ENCODE measurements around the gene ZNF500. TPM values are rescaled to one million over a fixed set of nuclear protein-coding genes. Genes with fewer than 3 reads are reported as not detected.

ZNF500 gene
- total RNA-seq, 6 experiments from 2014 or later: 4.5 to 6.6 (median 5.8) TPM

DNA sequence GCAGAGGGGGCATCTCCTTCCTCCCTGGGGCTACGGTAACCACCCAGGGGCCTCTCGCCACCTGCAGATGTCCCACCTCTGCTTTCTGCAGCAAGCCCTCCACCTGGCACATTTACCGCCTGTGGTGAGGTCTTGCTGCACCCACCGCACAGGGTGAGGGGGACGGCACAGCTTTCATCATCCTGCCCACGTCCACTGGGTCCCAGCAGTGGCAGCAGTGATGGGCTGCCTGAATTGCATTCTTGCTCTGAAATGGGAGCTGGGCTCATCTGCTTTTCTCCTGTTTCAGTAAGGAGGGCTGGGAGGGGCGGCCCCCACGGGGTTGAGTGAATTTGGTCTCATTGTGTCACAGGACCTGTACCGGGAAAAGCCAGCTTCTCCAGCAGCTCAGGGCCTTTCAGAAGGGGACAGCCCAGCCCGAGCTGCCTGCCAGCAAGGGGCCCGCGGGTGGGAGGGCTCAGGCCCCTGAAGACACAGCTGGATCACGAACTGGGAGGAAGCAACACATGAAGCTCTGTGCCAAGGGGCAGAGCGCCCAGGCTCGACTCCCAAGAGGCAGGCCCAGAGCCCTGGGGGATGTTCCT is 19.9 kb downstream of the ZNF500 start:
- Histone ChIP-seq H3K36me3 (peaks cover 0 to 13% (median 4%) of the 10 kb centered on the region in 4 donors), H3K27ac (no peak overlapping the region), H3K9me3 (no peaks in the 10 kb centered on the region), H3K4me1 (no peaks in the 10 kb centered on the region), H3K4me3 (no peak overlapping the region), H3K27me3 (no peaks in the 10 kb centered on the region)
- no peak for DNase-seq
- TF ChIP-seq POLR2A (IDR thresholded peaks at IDR 0.05): no peak
- TF ChIP-seq, protein P1, sequence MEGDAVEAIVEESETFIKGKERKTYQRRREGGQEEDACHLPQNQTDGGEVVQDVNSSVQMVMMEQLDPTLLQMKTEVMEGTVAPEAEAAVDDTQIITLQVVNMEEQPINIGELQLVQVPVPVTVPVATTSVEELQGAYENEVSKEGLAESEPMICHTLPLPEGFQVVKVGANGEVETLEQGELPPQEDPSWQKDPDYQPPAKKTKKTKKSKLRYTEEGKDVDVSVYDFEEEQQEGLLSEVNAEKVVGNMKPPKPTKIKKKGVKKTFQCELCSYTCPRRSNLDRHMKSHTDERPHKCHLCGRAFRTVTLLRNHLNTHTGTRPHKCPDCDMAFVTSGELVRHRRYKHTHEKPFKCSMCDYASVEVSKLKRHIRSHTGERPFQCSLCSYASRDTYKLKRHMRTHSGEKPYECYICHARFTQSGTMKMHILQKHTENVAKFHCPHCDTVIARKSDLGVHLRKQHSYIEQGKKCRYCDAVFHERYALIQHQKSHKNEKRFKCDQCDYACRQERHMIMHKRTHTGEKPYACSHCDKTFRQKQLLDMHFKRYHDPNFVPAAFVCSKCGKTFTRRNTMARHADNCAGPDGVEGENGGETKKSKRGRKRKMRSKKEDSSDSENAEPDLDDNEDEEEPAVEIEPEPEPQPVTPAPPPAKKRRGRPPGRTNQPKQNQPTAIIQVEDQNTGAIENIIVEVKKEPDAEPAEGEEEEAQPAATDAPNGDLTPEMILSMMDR (IDR thresholded peaks at IDR 0.05): no peak
- intact Hi-C loops (cut with DNase I): no loop called here
- WGBS (ENCODE audit: insufficient coverage, low coverage, low lambda C conversion rate, missing lambda C conversion rate): no CpG with 5 or more reads among the region's 15 CpGs
- peak in 1 of 4 donors; percentile 12 for ATAC-seq

DNA sequence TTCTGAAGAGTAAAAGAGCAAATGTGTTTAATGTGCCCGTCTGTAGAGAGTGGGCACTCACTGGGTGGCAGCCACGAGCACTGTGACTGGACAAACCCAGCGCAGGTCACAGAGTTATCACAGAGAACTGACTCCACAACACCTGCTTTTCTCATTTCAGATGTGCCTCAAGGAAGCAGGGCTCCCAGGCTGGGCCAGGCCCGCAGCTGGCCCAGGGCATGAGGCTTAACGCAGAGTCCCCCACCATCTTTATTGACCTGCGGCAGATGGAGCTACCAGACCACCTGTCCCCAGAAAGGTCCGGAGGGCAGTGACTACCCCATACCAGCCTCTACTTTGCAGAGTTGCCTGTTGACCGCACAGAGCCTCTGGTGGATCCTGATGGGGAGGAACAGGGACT is 20.7 kb downstream of the ZNF500 start:
- no peak for DNase-seq
- Histone ChIP-seq H3K27ac (no peak overlapping the region), H3K4me1 (no peaks in the 10 kb centered on the region), H3K9me3 (no peaks in the 10 kb centered on the region), H3K27me3 (no peaks in the 10 kb centered on the region), H3K36me3 (peaks cover 0 to 6% (median 0%) of the 10 kb centered on the region in 4 donors), H3K4me3 (no peak overlapping the region)
- ATAC-seq: no peak
- WGBS (ENCODE audit: insufficient coverage, low coverage, low lambda C conversion rate, missing lambda C conversion rate): 82% methylated on average over 2 of the region's 8 CpGs
- intact Hi-C loops (cut with DNase I): no loop called here
- no peak for TF ChIP-seq POLR2A (IDR thresholded peaks at IDR 0.05)
- TF ChIP-seq, protein P1 (IDR thresholded peaks at IDR 0.05): no peak

DNA sequence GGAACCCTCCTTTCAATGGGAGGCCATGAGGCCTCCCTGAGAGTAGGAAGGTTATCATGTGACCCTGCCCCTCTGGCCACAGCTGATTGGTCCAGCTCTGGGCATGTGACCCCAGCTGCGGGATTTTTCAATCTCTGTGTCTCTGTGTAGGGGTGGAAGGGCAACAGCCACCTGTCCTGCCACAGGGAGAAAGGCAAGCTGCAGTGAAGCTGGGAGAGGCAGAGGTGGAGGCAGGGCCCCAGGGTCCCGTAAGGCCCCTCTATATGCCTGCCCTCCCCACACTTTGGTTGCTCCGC is 21.7 kb downstream of the ZNF500 start:
- Histone ChIP-seq H3K4me1 (no peaks in the 10 kb centered on the region), H3K4me3 (no peak overlapping the region), H3K36me3 (no peaks in the 10 kb centered on the region), H3K27me3 (no peaks in the 10 kb centered on the region), H3K27ac (no peak overlapping the region), H3K9me3 (no peaks in the 10 kb centered on the region)
- no CpG with 5 or more reads among the region's 3 CpGs for WGBS (ENCODE audit: insufficient coverage, low coverage, low lambda C conversion rate, missing lambda C conversion rate)
- no peak for TF ChIP-seq POLR2A (IDR thresholded peaks at IDR 0.05)
- TF ChIP-seq, protein P1 (IDR thresholded peaks at IDR 0.05): no peak
- DNase-seq: no peak
- intact Hi-C loops (cut with DNase I): no loop called here
- ATAC-seq: no peak

DNA sequence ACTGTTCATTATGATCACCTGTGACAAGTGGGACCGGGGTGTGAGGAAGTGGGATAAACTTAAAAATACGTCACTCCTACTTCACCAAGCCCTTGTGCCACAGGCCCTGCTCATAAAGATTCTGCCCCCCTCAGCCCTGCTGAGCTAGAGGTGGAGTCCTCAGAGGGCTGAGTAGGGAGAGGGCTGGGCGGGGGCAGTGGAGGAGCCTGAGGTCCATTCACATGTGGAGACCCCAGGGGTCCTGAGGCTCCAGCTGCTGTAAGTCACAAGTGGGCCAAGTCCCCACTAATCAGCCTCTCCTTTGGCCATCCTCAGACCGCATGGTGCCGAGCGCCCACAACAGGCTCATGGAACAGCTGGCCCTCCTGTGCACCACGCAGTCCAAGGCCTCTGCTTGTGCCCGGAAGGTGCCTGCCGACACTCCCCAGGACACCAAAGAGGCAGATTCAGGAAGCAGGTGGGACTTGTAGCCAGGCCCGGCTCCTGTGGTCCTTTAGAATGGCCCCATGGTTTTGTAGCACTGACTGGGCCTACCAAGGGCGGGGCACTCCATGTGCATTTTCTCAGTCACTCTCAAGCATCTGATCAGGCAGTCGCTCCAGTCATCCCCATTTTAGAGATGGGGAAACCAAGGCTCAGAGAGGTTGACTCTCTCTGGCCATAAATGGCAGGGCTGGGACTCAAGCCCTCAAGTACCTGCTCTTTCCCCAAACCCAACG is 22.2 kb downstream of the ZNF500 start:
- no peaks in the 10 kb centered on the region for H3K9me3 ChIP-seq
- intact Hi-C loops (cut with DNase I): no loop called here
- no peak overlapping the region for H3K27ac ChIP-seq
- WGBS (ENCODE audit: insufficient coverage, low coverage, low lambda C conversion rate, missing lambda C conversion rate): 25% methylated on average over 1 of the region's 13 CpGs
- H3K36me3 ChIP-seq: no peaks in the 10 kb centered on the region
- TF ChIP-seq, protein P1 (IDR thresholded peaks at IDR 0.05): no peak
- no peak for TF ChIP-seq POLR2A (IDR thresholded peaks at IDR 0.05)
- no peaks in the 10 kb centered on the region for H3K4me1 ChIP-seq
- ATAC-seq (no peak), DNase-seq (no peak)
- no peak overlapping the region for H3K4me3 ChIP-seq
- no peaks in the 10 kb centered on the region for H3K27me3 ChIP-seq

Data from right lobe of liver (tissue), 6 donors.